HepG2 (cell line): ENCODE results near the gene REPS2.

Experiments used
- CTCF ChIP-seq: sonication (generic); formaldehyde crosslinking; IDR thresholded peaks from 2 replicates; pipeline ENCODE4 v1.5.0; 2020; ENCODE audit warnings: mild to moderate bottlenecking, missing genetic modification reagents, moderate library complexity
- DDIT3 ChIP-seq: sonication (generic); formaldehyde crosslinking; IDR thresholded peaks from 2 replicates; pipeline ENCODE4 v1.4.0; 2020; ENCODE audit warnings: mild to moderate bottlenecking, missing genetic modification reagents
- ETS1 ChIP-seq: sonication (generic); formaldehyde crosslinking; IDR thresholded peaks from 2 replicates; pipeline ENCODE4 v1.4.0; 2020; ENCODE audit warnings: missing genetic modification reagents
- HBP1 ChIP-seq: IDR thresholded peaks from 2 replicates; pipeline ENCODE4 v1.6.1; 2016; ENCODE audit warnings: low read depth, control low read depth
- KDM5B ChIP-seq: sonication (generic); formaldehyde crosslinking; IDR thresholded peaks from 2 replicates; pipeline ENCODE4 v1.4.0; 2020; ENCODE audit warnings: missing genetic modification reagents, mild to moderate bottlenecking, borderline replicate concordance
- NR1H2 ChIP-seq: sonication (generic); formaldehyde crosslinking; IDR thresholded peaks from 2 replicates; pipeline ENCODE4 v1.8.1; 2022; ENCODE audit warnings: low read depth, missing genetic modification reagents, borderline replicate concordance
- SMAD3 ChIP-seq: sonication (generic); formaldehyde crosslinking; IDR thresholded peaks from 2 replicates; pipeline ENCODE4 v1.4.0; 2020; ENCODE audit warnings: missing genetic modification reagents
- THAP7 ChIP-seq: sonication (generic); formaldehyde crosslinking; IDR thresholded peaks from 2 replicates; pipeline ENCODE4 v1.8.1; 2023; ENCODE audit warnings: mild to moderate bottlenecking, missing genetic modification reagents
- ZNF12 ChIP-seq: sonication (generic); formaldehyde crosslinking; IDR thresholded peaks from 2 replicates; pipeline ENCODE4 v1.5.0; 2020; ENCODE audit warnings: missing genetic modification reagents
- ZSCAN30 ChIP-seq: sonication (generic); formaldehyde crosslinking; IDR thresholded peaks from 2 replicates; pipeline ENCODE4 v1.5.0; 2020; ENCODE audit warnings: mild to moderate bottlenecking, missing genetic modification reagents

GRCh38 chrX:17067534-17067933 lies 121.1 kb downstream of the REPS2 start:
- TF ChIP-seq ETS1, result no peak
- TF ChIP-seq NR1H2 (CRISPR knock-in tag), result no peak
- no peak for TF ChIP-seq THAP7
- TF ChIP-seq CTCF (CRISPR knock-in tag), result no peak
- TF ChIP-seq HBP1 (CRISPR knock-in tag), result no peak
- no peak for TF ChIP-seq KDM5B (CRISPR knock-in tag)
- TF ChIP-seq DDIT3, result no peak
- no peak for TF ChIP-seq ZSCAN30 (CRISPR knock-in tag)
- no peak for TF ChIP-seq ZNF12 (CRISPR knock-in tag)
- TF ChIP-seq SMAD3 (CRISPR knock-in tag), result no peak
